ENCODE data around the gene CBFB.

Gene CBFB

DNA sequence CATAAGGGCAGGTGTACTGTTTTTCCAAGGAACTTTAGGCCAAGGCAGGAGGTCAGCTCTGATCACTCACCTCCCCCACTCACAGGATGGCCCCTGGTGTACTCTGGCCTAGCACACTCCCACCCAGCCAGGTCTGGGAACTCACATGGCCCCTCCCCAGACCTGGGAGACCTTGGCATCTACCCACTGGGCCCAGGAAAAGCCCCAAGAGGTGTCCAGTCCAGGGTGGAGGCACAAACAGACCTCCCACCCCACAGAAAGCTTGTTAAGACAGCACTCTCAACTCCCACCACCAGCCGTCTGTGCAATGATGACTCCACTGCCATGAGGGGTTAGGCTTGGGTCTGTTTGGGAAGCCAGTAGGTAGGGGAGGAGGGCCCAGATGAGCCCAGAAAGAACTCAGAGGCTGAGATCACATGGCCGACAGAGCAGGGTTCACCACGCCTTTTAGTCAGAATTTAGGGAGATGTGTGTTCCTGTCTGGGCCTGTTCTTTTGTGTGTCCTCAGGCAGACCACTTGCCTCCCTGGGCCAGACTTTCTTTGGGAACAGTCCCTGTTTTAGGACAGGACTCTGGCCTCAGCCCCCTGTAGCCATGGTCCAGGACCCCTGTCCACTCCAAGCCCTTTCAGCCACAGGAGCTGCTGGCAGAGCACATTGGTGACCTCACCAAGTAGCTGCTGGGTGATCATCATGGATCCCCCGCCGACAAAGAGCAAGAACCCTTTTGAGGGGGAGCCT is 12.1 kb upstream of the CBFB start:
- DNase-seq (ENCODE audit: low spot score) = no peak

DNA sequence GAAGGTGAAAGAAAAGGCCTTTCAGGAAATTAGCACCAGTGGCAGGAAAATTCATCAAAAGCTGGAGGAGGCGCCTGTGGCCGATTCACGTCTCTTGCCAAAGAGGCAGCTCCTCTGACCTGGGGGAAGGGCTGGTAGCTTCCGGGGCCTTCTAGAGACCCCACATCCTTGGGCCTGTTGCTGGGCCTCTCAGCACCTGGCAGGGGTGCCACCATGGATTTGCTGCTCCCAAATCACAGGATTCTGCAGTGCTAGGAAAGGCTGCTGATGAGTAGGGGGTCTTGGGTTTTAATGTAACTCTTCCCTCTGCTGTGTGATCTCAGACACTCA is 11.6 kb upstream of the CBFB start:
- no peak for DNase-seq (ENCODE audit: low spot score)

DNA sequence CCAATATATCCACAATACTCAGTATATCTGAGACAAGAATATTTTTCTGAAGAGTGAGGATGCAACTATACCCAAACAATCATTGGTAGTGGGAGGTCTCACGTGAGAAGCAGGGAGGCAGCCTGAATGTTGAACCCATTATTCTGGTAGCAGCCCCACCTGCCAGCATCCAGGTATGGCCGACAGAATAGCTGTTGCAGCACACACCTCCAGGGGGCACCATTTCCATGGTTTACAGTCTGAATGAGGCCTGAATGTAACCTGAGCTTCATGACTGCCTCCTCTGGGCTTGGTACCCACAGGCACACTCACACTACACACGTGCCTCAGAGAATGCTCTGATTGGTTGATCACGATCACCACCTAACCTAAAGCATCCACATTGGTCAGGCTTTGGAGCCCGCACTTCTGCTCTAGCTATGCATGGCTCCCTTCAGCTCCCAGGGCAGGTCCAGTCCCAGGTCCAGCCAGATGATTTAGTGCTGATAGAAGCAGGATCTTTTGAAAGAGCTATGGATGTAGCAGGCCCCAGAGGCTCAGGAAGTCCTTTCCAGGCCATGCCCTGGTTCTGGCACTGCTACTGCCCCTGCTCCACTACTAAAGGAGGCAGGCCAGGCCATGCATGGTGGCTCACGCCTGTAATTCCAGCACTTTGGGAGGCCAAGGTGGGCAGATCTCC is 11.0 kb upstream of the CBFB start:
- peak; percentile 85 for DNase-seq (ENCODE audit: low spot score)

DNA sequence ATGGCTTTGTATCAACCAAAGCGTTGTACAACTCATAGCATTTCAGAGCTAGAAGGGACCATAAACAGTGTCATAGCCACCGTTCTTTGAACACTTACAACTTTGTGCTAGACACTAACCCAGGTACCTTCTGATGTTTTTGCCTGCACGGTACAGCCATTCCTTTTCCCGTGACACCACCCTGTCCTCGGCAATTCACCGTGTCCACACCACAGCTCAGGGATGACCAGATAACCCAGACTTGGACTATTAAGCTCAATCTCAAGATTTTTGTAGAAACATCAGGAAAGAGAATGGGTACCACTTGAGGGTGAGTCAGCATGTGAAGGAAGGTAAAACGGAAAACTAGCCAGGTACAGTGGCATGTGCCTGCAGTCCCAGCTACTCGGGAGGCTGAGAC is 9.8 kb upstream of the CBFB start:
- DNase-seq (ENCODE audit: low spot score) = no peak

DNA sequence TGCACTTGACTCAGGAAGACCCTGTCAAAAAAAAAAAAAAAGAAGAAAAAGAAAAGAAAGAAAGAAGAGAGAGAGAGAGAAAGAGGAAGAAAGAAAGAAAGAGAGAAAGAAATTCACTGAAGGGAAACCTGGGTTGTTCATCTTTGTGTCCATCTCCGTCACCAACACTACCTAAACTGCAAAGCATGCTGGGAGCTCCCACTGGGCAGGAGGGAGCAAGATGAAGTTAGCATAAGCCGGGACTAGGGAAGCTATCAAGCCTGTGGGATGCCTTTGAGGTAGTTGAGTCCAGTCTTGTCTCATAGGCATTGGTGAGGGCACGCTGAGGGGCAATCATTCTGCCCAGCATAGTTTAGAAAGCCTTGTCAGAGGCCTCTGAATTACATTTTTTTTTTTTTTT is 7.6 kb upstream of the CBFB start:
- DNase-seq (ENCODE audit: low spot score) = no peak

DNA sequence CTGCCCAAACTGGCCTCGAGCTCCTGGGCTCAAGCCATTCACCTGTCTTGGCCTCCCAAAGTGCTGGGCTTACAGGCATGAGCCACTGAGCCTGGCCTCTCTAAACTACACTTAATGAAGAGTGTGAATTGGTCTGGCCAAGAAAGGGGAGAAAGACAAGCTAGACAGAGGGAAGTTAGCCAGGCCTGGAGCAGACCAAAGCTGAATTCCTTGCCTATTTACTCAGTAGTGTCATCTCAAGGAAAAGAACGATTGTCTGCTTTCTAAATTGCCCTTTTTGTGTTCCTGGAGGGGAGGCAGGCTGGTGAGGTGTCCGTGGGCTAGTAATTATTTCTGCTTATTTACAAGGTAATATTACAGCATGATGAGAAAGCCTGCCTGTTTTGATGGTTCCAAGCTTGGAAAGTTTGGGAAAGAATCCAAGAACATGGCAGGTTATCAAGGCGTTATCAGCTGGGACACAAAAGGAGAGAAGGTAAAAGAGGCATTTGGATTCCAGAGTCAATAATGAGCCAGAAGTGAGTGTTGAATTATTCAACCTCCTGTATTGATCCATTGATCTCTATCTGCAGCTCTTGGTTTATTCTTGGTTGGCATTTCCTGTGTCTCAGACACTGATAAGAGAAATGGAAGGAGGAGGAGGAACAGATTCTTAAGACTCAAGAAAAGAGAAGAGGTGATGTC is 6.3 kb upstream of the CBFB start:
- no peak for DNase-seq (ENCODE audit: low spot score)

DNA sequence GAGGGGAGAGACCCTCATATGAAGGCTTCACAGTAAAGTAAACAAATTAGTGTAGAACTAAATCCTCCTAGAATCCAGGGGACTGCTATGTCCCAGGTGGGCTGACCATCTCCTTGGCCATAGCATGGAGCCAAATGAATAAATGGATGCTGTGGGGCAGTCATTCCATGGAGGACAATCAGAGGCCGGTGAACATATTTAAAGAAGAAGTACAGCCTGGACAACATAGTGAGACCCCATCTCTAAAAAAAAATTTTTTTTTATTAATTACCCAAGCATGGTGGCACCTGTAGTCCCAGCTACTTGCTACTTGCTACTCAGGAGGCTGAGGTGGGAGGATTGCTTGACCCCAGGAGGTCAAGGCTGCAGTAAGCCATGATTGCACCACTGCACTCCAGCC is 5.3 kb upstream of the CBFB start:
- no peak for DNase-seq (ENCODE audit: low spot score)

DNA sequence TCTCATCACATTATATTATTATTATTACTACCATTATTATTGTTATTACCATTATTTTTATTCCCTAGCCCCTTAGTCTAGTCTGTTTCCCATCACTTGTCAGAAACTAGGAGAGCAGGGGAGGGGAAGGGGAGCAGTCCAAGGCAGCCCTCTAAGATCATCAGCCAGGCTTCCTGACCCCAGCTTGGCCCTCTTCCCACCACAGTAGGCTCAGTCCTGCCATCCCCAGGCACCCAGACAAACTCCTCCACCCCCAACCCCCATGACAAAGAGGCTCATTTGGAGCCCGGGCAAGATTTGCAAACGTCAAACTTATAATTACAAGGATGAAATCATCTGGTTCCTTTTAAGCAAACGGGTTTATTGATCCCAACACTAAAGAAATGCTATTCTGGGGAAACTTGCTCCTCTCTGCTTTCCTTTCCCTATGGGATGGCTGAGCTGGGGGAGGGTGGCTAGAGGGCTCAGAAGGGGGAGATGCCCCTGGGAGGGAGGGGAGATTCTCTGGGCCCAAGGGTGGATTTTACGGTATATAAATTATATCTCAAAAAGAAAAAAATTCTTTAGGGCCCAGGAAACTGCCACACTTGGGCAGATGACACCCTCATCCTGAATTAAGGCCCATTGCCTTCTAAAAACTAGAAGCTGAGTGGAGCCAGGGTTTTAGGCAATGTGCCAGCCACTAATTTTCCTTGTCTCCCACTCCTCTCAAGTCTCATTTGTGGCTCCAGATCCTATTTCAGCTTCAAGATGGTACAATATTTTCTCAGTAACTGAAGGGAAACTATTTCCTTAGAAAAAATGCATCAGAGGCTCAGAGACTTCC is 4.4 kb upstream of the CBFB start:
- no peak for DNase-seq (ENCODE audit: low spot score)

DNA sequence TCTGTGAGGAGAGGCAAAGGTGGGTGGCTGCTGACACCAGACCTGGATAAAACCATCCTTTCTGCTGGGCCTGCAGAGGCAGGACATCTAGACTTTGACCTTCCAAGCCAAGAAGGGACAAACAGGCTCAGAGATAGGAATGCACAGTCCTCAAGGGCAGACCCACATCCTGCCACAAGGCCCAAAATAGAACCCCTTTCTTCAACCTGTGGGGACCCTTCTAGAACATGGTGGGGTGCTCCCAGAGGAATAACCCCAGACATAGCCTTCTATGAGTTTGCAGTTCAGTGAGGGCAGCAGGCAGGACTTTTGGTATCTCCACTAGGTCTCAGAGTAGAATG is 3.8 kb upstream of the CBFB start:
- DNase-seq (ENCODE audit: low spot score) = no peak

DNA sequence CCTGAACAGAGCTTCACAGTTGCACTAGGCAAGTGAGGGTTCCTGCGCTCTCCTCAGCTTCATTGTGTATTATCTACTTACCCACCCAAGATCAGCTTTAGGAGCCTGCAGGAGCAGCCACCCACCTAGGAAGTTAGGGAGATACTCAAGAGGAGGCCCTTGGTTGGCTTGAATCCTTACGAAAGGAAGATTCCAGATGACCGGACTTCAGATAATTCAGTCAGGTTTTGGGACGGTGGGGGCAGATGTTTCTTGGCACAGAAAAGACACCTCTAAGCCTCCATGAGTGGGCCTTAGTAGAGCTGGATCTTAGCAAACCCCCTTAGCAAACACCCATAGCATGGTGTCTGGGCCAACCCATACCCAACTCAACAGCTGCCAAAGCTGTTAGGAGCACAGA is 2.4 kb upstream of the CBFB start:
- DNase-seq (ENCODE audit: low spot score) = no peak

DNA sequence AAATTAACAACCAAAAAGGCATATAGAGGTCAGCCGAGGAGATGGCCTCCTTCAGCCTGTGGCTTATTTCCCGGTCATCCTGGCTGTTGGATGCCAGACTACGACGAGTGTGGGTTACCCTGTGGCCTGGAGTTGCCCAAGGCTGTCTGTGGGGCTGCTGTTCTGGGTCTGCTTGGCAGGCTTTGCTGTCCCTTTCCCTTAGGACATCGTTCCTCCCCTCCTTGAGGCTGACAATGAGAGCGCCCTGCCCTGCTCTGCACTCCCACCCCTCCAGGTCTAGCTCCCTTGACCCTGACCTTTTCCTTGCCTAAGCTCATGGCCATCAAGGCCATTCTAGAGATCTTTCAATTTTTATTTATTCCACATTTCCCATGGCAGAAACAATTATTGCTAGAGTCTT is 1.9 kb upstream of the CBFB start:
- DNase-seq (ENCODE audit: low spot score) = no peak

DNA sequence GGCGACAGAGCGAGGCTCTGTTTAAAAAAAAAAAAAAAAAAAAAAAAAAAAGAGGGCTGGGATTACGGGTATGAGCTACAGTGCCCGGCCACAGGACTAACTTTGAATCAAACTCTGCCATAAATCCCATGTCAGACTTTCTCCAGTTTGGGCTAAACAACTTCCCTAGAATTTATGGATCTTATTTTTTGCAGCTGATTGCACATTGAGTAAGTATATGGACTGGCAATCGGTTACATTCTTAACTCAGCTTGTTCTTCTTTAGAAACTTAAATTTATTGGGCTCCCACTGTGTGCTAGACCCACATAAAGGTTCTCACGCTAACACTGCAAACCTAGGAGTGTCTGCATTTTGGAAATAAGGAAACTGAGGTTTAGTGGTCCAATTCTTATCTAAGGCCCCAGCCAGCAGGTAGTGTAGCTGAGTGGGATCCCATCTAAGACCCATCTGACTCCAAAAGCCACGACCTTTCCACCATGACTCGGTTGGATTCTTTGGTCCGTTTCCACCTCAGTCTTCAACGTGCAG is 718 bp upstream of the CBFB start:
- DNase-seq (ENCODE audit: low spot score) = no peak

DNA sequence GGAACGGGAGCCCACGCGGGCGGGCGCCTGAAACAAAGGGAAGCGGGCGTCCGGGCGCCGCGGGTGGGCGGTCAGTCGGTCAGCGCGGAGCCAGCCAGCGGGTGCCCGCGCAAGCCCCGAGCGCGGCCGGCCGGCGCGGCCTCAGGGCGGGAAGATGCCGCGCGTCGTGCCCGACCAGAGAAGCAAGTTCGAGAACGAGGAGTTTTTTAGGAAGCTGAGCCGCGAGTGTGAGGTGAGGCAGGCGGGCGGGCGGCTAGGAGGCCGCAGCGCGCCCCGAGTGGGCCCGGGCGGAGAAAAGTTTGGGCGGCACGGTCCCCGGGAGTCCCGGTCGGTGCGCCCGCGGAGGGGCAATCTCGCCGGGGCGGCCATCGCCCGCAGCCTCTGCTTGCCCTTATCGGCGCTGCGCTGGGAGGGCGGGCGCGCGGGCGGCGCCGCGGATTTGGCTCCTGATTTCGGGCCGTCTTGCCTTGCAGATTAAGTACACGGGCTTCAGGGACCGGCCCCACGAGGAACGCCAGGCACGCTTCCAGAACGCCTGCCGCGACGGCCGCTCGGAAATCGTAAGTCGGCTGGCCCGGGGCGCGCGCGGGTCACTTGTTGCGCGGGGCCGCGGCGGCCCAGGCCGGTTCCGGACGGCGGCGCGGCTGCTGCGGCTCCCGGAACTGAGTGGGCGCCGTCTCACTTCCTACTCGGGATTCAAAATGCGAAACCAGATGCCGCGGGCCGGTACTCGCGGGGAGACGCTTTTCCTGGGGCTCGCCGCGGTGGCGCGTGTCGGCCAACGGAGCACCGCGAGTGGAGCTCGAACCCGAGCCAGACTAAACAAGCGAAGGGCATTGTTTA is 526 bp downstream of the CBFB start:
- peak; percentile 78 for DNase-seq (ENCODE audit: low spot score)

DNA sequence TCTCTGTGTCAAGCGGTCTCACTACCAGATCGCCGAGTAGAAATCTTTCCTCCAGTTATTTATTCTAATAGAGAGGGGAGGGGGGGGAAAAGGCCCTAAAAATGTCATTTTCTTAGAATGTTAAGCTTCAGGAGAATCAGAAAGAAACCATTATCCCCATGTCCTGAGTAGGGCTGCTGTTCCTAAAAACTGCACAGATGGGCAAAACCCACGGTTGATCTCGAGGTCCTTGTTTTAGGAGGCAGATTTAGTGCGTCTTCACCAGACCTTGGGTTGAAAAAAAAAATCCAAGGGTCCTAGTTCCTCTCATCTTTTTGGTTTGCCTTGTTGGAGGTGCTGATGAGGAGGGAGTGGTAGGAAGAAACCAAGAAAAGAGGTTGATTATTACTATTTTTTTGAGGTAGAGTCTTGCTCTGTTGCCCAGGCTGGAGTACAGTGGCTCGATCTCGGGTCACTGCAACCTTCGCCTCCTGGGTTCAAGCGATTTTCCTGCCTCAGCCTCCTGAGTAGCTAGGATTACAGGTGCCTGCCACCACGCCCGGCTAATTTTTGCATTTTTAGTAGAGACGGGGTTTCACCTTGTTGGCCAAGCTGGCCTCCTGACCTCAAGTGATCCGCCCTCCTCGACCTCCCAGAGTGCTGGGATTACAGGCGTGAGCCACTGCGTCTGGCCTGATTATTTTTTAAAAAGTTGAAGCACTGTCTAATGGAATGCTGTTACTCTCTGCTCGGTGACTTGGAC is 1.4 kb downstream of the CBFB start:
- no peak for DNase-seq (ENCODE audit: low spot score)

DNA sequence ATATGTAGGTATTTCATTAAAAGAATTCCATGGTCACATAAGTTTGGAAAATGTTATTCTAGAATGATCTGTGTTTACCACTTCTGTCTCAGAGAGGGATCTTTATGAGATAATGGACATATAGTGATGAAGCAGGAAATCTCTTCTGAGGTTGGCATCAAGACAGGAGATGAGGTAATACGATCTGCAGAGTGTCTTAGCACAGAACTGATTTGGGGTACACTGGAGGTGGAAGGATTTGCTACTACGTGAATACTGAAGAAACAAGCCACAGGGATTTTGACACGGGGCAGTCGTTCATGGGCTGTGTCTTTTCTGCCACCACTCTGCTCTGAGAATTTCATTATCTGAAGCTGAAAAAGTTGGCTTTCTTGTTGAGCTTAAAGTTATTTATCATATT is 5.5 kb downstream of the CBFB start:
- no peak for DNase-seq (ENCODE audit: low spot score)

DNA sequence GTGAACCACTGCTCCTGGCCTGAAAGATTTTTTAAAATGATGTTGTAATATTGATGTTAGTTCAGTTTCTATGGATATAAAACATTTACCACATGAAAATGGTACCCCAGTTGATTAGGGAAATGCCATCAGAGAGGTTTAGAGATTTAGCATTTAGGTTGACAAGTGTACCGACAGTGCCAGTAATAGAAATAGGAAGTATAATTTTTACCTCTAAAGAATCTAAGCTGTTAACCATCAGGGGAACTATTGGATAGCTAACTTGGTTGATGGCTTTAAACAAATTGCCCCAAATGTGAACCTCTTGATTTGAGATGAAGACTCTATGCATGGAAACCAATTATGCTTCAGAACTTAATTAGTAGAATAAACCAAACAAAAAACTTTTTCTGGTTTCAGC is 6.4 kb downstream of the CBFB start:
- peak; percentile 12 for DNase-seq (ENCODE audit: low spot score)

DNA sequence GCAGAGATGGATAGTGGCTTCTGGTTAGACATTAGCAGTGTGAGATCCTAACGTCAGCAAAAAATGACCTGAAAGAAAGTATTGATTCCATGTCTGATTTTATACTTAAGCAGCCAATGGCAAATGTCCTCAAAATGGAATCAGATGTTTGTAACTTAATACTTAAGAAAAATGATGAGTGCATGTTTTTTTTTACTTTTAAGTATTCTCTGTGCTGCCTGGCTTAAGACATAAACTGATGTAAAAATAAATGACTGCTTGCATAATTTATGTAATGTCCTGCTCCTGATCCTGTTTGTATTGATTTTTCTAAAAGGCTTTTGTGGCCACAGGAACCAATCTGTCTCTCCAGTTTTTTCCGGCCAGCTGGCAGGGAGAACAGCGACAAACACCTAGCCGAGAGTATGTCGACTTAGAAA is 7.4 kb downstream of the CBFB start:
- no peak for DNase-seq (ENCODE audit: low spot score)

DNA sequence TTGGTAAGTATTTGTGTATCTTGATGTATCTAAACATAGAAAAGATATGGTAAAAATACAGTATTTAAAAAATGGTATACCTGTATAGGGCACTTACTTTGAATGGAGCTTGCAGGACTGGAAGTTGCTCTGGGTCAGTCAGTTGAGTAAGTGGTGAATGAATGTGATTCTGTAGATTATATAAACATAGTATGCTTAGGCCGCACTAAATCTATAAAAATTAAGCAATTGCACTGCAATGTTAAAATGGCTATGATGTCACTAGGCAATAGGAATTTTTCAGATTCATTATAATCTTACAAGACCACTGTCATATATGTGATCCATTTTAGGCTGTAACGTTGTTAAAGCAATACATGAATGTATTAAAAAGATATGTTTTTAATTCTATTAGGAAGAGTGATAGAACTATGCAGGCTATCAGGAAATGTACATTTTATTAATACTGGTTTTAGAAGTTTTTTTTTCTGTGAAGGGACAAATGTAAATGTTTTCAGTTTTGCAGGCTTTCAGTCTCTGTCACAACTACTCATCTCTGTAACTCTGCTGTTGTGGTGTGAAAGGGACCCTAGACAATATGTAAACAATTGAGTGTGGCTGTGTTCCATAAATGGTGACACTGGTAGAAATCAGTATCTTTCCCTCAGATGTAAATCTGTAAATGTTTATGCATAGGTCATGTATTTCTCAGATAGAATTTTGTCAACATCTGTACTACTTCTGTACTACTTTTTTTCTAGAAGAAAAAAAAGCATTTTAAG is 10.5 kb downstream of the CBFB start:
- no peak for DNase-seq (ENCODE audit: low spot score)

DNA sequence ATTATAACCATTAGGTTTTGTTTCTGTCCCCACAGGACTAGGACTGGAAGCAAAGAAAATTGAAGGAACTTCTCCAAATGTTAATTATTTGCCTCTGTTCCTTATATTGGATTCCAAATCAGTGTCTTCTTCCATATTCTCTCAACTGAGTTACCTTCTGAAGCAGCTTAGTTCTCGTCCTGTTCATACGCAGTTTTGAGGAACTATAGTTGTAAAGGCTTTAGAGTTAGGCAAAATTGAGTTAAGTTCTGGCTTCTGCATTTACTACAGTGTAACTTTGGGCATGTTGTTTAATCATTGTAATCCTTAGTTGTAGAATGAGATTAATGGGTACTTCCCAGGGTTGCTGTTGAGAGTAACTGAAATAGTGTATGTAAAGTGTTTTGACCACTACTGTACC is 11.2 kb downstream of the CBFB start:
- no peak for DNase-seq (ENCODE audit: low spot score)

DNA sequence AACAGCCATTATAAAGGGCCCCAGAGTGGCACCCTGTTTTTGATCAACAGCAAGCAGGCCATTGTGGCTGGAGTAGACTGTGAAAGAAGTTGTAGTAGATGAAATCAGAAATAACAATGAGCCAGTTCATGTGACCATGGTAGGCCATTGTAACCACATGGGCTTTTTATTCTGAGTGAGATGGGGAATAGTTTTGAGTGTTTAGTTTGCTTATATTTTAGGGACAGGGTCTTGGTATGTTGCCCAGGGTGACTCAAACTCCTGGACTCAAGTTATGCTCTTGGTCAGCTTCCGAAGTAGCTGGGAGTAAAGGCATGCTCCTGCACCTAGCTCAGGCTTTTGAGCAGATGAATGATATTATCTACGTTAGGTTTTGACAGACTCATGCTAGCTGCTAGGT is 12.0 kb downstream of the CBFB start:
- DNase-seq (ENCODE audit: low spot score) = no peak
